ENCODE measurements around the gene MYL5. TPM values are rescaled to one million over a fixed set of nuclear protein-coding genes. Genes with fewer than 3 reads are reported as not detected.
"Not testable (repeated sequence)": the region's sequence is repeated elsewhere in the genome, so short reads cannot be mapped to it uniquely, and the experiment has no call there.

The MYL5 gene
- polyA plus RNA-seq, 3 donors, result 4.2 to 12.6 (median 7.2) TPM

- TF ChIP-seq, protein P1, sequence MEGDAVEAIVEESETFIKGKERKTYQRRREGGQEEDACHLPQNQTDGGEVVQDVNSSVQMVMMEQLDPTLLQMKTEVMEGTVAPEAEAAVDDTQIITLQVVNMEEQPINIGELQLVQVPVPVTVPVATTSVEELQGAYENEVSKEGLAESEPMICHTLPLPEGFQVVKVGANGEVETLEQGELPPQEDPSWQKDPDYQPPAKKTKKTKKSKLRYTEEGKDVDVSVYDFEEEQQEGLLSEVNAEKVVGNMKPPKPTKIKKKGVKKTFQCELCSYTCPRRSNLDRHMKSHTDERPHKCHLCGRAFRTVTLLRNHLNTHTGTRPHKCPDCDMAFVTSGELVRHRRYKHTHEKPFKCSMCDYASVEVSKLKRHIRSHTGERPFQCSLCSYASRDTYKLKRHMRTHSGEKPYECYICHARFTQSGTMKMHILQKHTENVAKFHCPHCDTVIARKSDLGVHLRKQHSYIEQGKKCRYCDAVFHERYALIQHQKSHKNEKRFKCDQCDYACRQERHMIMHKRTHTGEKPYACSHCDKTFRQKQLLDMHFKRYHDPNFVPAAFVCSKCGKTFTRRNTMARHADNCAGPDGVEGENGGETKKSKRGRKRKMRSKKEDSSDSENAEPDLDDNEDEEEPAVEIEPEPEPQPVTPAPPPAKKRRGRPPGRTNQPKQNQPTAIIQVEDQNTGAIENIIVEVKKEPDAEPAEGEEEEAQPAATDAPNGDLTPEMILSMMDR (IDR thresholded peaks at IDR 0.05), result no peak
- Histone ChIP-seq H3K36me3 (replicated peaks in 1 of 2; ENCODE audit: control insufficient read depth in 1 of 2, insufficient read depth in 2 of 2, low read length in 2 of 2) (no peaks in the 10 kb centered on the region), H3K27me3 (ENCODE audit: control insufficient read depth in 2 of 2, insufficient read depth in 2 of 2, low read length in 2 of 2) (no peaks in the 10 kb centered on the region), H3K27ac (ENCODE audit: low read depth in 1 of 2, low read length in 2 of 2) (no peak overlapping the region), H3K9ac (ENCODE audit: insufficient read depth, low read length, poor library complexity, severe bottlenecking) (no peak overlapping the region), H3K4me1 (ENCODE audit: control insufficient read depth in 1 of 2, insufficient read depth in 2 of 2, low read length in 2 of 2) (no peaks in the 10 kb centered on the region), H3K9me3 (replicated peaks in 1 of 2; ENCODE audit: control insufficient read depth in 1 of 2, insufficient read depth in 1 of 2, low read length in 2 of 2) (peaks cover 17 to 20% of the 10 kb centered on the region in 2 donors), H3K4me2 (replicated peaks; ENCODE audit: extremely low read depth, low read length, poor library complexity, severe bottlenecking) (no peak overlapping the region), H2AFZ (ENCODE audit: insufficient read depth, low read depth, low read length, poor library complexity, severe bottlenecking) (no peak overlapping the region), H4K20me1 (ENCODE audit: insufficient read depth, low read length) (no peaks in the 10 kb centered on the region), H3K4me3 (replicated peaks in 1 of 3; ENCODE audit: low read depth in 2 of 3, low read length in 3 of 3) (no peak overlapping the region), H3K79me2 (ENCODE audit: insufficient read depth, low read length) (no peaks in the 10 kb centered on the region)
- intact Hi-C loops (cut with micrococcal nuclease), result no loop called here
- WGBS (ENCODE audit: insufficient coverage), result 87% methylated on average over 16 of the region's 23 CpGs
- H3K27ac Mint-ChIP-seq, result peak overlapping the region in 1 of 7 donors; percentile 26
- no peaks in the 10 kb centered on the region for H3K36me3 Mint-ChIP-seq
- peaks cover 15 to 42% (median 24%) of the 10 kb centered on the region in 7 donors for H3K9me3 Mint-ChIP-seq
- no peak for DNase-seq
- peaks cover 9 to 14% (median 14%) of the 10 kb centered on the region in 3 donors for H3K27me3 Mint-ChIP-seq (ENCODE audit: low read depth in 3 of 3)
- H3K4me1 Mint-ChIP-seq, result no peaks in the 10 kb centered on the region
- no peak overlapping the region for H3K4me3 Mint-ChIP-seq
Measured at GRCh38 chr4:634599-634985, 39.8 kb upstream of the MYL5 start.

DNA sequence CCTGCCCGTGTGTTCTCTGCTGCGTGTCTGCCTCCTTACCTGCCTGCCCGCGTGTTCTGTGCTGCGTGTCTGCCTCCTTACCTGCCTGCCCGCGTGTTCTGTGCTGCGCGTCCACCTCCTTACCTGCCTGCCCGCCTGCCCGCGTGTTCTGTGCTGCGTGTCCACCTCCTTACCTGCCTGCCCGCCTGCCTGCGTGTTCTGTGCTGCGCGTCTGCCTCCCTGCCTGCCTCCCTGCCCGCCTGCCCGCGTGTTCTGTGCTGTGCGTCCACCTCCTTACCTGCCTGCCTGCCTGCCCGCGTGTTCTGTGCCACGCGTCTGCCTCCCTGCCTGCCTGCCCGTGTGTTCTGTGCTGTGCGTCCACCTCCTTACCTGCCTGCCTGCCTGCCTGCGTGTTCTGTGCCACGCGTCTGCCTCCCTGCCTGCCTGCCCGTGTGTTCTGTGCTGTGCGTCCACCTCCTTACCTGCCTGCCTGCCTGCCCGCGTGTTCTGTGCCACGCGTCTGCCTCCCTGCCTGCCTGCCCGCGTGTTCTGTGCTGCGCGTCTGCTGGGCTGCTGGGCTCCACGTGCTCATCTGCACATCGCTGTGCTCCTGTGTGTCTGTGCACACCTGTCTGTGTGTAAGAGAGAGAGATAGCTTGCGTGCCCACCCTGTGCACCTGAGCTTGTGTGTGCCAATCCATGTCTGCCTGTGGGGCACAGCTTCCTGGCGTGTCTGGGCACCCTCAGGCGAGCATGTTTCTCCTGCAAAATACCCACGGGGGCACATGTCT, 39.1 kb upstream of the MYL5 start:
- peaks cover 9 to 14% (median 13%) of the 10 kb centered on the region in 3 donors for H3K27me3 Mint-ChIP-seq (ENCODE audit: low read depth in 3 of 3)
- H3K36me3 ChIP-seq (replicated peaks in 1 of 2; ENCODE audit: control insufficient read depth in 1 of 2, insufficient read depth in 2 of 2, low read length in 2 of 2); H3K36me3 Mint-ChIP-seq; DNase-seq; H3K27ac Mint-ChIP-seq; H4K20me1 ChIP-seq (ENCODE audit: insufficient read depth, low read length); H3K4me3 Mint-ChIP-seq; H3K4me2 ChIP-seq (replicated peaks; ENCODE audit: extremely low read depth, low read length, poor library complexity, severe bottlenecking); H3K9ac ChIP-seq (ENCODE audit: insufficient read depth, low read length, poor library complexity, severe bottlenecking); intact Hi-C loops (cut with micrococcal nuclease); H3K4me3 ChIP-seq (replicated peaks in 1 of 3; ENCODE audit: low read depth in 2 of 3, low read length in 3 of 3); H3K27ac ChIP-seq (ENCODE audit: low read depth in 1 of 2, low read length in 2 of 2); H2AFZ ChIP-seq (ENCODE audit: insufficient read depth, low read depth, low read length, poor library complexity, severe bottlenecking); H3K79me2 ChIP-seq (ENCODE audit: insufficient read depth, low read length); H3K4me1 ChIP-seq (ENCODE audit: control insufficient read depth in 1 of 2, insufficient read depth in 2 of 2, low read length in 2 of 2); H3K4me1 Mint-ChIP-seq; H3K27me3 ChIP-seq (ENCODE audit: control insufficient read depth in 2 of 2, insufficient read depth in 2 of 2, low read length in 2 of 2): not testable (repeated sequence)
- peaks cover 15 to 38% (median 24%) of the 10 kb centered on the region in 7 donors for H3K9me3 Mint-ChIP-seq
- H3K9me3 ChIP-seq (replicated peaks in 1 of 2; ENCODE audit: control insufficient read depth in 1 of 2, insufficient read depth in 1 of 2, low read length in 2 of 2), result peaks cover 17 to 20% of the 10 kb centered on the region in 2 donors
- 95% methylated on average over 43 of the region's 46 CpGs for WGBS (ENCODE audit: insufficient coverage)

Measured in CD14-positive monocyte (primary cell).